Peyer's patch (tissue), 4 donors: Measurements from ENCODE around the gene VWA5B1. TPM values are rescaled to one million over a fixed set of nuclear protein-coding genes. Genes with fewer than 3 reads are reported as not detected.

Source experiments
- DNase-seq, 3 donors: peaks; one replicate each; pipeline ENCODE4 v3.0.0-alpha.2; 2017 to 2019
- H3K27ac ChIP-seq, 4 donors: fragments of 200-600 bp; sonication (generic); one replicate each; pipeline ENCODE4 v1.5.1; 2016 to 2019
- H3K27me3 ChIP-seq, 2 donors: fragments of 200-600 bp; sonication (generic); one replicate each; pipeline ENCODE4 v1.5.1; 2019
- H3K36me3 ChIP-seq, 3 donors: fragments of 200-600 bp; sonication (generic); one replicate each; pipeline ENCODE4 v1.5.1; 2016 to 2019
- H3K4me1 ChIP-seq, 4 donors: fragments of 200-600 bp; sonication (generic); one replicate each; pipeline ENCODE4 v1.5.1; 2016 to 2019
- H3K4me3 ChIP-seq, 4 donors: fragments of 200-600 bp; sonication (generic); 1 replicate in 3 of 4; 2 replicates in 1 of 4; pipeline ENCODE4 v1.5.1; 2016 to 2019; ENCODE audit warnings: mild to moderate bottlenecking in 1 of 4
- H3K9me3 ChIP-seq, 4 donors: fragments of 200-600 bp; sonication (generic); one replicate each; pipeline ENCODE4 v1.5.1; 2016 to 2019; ENCODE audit warnings: mild to moderate bottlenecking in 1 of 4
- POLR2A ChIP-seq, 2 donors: fragments of 450-650 bp; IDR thresholded peaks; one replicate each; pipeline ENCODE4 v1.5.1; 2017; ENCODE audit warnings: antibody characterized with exemption in 2 of 2, mild to moderate bottlenecking in 2 of 2, moderate library complexity in 2 of 2
- total RNA-seq, 4 donors: library from RNA; depleted of rRNA; stranded (reverse); fragments of >200 nt; gene quantifications; one replicate each; pipeline ENCODE4 v1.1.0, GENCODE V29; 2016
- TF ChIP-seq, protein P1 (sequence below), 6 experiments: fragments of 450-650 bp in 4 of 6; fragments of 200-600 bp in 2 of 6; sonication (generic) in 1 of 6; IDR thresholded peaks; one replicate each; pipeline ENCODE4 v1.5.1; 2017 to 2019; ENCODE audit warnings: antibody characterized with exemption in 6 of 6, mild to moderate bottlenecking in 3 of 6, moderate library complexity in 1 of 6

Gene VWA5B1
- total RNA-seq, 4 donors from 2014 or later: not detected

DNA sequence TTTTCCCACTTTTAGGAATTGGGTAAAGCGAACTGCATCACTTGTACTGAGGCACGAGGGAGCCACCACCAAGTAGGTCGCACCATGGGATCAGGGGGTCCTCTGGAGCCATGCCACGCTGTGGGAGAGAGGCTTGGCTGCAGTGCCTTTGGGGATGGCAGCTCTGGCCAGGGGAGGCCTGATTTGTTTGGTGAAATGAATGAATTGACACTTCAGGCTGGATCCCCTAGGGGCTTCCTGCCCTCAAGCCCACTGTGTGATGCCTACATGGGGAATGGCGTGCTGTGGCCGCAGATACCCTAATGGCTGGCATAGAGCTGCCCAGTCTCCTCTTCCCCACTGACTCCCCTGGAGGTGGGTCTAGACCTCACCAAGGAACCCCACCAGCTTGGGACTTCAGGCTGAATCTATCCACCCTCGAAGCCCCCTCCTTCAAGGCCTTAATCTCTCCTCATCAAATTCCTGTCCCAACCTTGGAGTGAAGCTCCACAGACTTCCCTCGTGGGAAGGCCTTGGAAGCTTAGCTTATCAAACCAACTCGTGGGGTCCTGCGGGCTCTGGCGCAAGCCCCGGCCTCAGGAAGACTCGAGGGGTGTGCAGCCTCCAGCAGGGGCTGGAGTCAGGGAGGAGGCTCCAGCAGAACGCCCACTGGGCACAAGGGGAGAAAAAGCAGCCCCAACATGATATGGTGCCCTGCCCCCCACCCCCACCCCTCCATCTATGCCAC lies 64.6 kb downstream of the VWA5B1 start:
- no peaks in the 10 kb centered on the region for H3K27me3 ChIP-seq
- TF ChIP-seq, protein P1, sequence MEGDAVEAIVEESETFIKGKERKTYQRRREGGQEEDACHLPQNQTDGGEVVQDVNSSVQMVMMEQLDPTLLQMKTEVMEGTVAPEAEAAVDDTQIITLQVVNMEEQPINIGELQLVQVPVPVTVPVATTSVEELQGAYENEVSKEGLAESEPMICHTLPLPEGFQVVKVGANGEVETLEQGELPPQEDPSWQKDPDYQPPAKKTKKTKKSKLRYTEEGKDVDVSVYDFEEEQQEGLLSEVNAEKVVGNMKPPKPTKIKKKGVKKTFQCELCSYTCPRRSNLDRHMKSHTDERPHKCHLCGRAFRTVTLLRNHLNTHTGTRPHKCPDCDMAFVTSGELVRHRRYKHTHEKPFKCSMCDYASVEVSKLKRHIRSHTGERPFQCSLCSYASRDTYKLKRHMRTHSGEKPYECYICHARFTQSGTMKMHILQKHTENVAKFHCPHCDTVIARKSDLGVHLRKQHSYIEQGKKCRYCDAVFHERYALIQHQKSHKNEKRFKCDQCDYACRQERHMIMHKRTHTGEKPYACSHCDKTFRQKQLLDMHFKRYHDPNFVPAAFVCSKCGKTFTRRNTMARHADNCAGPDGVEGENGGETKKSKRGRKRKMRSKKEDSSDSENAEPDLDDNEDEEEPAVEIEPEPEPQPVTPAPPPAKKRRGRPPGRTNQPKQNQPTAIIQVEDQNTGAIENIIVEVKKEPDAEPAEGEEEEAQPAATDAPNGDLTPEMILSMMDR (IDR thresholded peaks at IDR 0.05): no peak
- TF ChIP-seq POLR2A (IDR thresholded peaks at IDR 0.05): no peak
- H3K4me3 ChIP-seq: no peak overlapping the region
- H3K9me3 ChIP-seq: no peaks in the 10 kb centered on the region
- H3K27ac ChIP-seq: no peak overlapping the region
- peaks cover 0 to 14% (median 0%) of the 10 kb centered on the region in 4 donors for H3K4me1 ChIP-seq
- no peak for DNase-seq
- H3K36me3 ChIP-seq: no peaks in the 10 kb centered on the region

DNA sequence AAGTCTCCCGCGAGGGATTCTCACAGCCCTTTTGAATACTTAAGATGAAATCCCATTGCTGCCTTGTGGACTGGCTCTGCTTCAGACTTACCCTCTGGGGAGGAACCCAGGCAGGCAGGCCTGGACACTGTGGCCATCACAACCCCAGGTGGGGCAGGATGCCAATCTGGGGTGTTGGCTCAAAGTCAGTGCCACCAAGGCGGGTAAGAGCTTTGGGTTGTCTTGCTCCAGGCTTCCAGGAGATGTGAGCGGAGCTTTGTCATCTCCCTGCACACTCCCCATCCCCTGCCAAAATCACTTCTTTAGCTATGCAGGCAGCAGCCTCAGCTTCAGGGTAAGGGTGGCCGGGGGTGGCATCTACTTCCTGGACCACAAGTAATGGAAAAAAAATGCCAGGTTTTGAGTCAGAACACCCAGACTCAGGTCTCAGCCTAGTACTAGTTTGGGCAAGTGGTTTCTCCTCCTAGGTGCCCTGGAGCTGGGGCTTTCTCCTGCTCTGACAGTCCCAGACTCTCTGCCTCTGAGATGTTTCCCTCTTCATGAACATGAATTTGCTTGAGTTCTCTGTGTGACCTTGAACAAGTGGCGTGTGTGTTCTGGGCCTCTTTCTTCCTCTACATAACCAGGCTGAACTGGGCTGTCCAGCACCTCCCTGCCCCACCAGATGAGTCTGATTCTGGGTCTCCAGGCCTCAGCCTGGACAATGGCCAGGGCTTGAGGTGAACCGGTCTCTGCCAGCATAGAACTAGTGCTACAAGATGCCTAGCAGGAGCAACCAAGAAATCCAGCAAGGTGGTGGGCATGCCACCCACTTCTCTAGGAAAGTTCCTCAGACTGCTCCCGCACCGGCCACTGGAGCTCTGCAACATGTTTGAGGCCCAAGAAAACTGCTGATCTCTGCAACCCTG lies 65.4 kb downstream of the VWA5B1 start:
- H3K27me3 ChIP-seq: no peaks in the 10 kb centered on the region
- H3K27ac ChIP-seq: no peak overlapping the region
- H3K4me3 ChIP-seq: no peak overlapping the region
- H3K36me3 ChIP-seq: no peaks in the 10 kb centered on the region
- no peaks in the 10 kb centered on the region for H3K9me3 ChIP-seq
- DNase-seq: no peak
- no peak for TF ChIP-seq POLR2A (IDR thresholded peaks at IDR 0.05)
- TF ChIP-seq, protein P1 (IDR thresholded peaks at IDR 0.05): no peak
- peaks cover 0 to 14% (median 0%) of the 10 kb centered on the region in 4 donors for H3K4me1 ChIP-seq

DNA sequence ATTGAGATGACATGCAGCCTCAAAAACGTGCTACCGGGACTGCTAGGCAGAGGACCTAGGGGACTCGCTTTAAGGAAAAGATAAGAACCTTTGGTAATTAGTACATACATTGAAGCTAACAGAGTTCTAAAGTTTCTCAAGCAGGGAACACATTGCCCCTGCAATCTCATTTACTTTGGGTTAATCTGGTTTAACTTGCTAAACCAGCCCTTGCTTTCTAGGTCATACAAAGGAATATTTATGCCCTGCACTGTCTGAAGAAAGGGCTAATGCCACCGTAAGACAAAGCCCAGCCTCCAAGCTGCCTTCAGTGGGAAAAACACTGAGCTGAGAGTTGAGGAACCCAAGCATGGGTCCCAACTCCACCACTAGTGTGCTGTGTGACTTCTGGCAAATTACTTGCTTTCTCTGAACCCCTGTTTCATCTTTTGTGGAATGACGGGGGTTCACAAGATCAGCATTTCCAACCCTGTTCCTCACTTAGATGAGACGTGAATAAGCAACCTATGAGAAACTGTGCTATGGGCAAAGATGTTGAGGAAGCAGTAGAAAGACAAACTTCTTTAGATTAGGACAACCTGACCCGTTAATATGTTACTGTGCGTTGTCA lies 66.3 kb downstream of the VWA5B1 start:
- H3K4me1 ChIP-seq: peaks cover 0 to 14% (median 0%) of the 10 kb centered on the region in 4 donors
- no peak for DNase-seq
- no peaks in the 10 kb centered on the region for H3K27me3 ChIP-seq
- H3K36me3 ChIP-seq: no peaks in the 10 kb centered on the region
- no peaks in the 10 kb centered on the region for H3K9me3 ChIP-seq
- H3K27ac ChIP-seq: no peak overlapping the region
- H3K4me3 ChIP-seq: no peak overlapping the region
- TF ChIP-seq, protein P1 (IDR thresholded peaks at IDR 0.05): no peak
- no peak for TF ChIP-seq POLR2A (IDR thresholded peaks at IDR 0.05)

DNA sequence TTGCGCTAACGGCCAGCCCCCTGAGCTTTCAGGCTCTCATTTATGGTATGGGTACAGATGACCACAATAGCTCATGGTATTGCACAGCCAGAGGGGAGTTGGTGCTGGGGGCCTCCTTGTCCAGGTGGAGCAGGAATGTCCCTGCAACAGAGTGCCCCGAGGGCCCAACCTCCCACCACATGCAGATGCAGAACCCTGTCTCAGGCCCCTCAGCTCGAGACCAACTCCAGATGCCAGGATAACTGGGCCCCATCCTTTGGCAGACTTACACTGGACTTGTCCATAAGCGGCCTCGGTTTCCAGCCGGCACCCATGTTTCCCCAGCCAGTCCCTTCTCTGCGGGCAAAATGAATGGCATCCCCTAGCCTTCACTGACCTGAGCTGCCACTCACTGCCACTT lies 67.1 kb downstream of the VWA5B1 start:
- peaks cover 0 to 14% (median 0%) of the 10 kb centered on the region in 4 donors for H3K4me1 ChIP-seq
- no peaks in the 10 kb centered on the region for H3K27me3 ChIP-seq
- TF ChIP-seq POLR2A (IDR thresholded peaks at IDR 0.05): no peak
- TF ChIP-seq, protein P1 (IDR thresholded peaks at IDR 0.05): no peak
- no peak overlapping the region for H3K27ac ChIP-seq
- DNase-seq: no peak
- no peaks in the 10 kb centered on the region for H3K36me3 ChIP-seq
- H3K4me3 ChIP-seq: no peak overlapping the region
- H3K9me3 ChIP-seq: no peaks in the 10 kb centered on the region

DNA sequence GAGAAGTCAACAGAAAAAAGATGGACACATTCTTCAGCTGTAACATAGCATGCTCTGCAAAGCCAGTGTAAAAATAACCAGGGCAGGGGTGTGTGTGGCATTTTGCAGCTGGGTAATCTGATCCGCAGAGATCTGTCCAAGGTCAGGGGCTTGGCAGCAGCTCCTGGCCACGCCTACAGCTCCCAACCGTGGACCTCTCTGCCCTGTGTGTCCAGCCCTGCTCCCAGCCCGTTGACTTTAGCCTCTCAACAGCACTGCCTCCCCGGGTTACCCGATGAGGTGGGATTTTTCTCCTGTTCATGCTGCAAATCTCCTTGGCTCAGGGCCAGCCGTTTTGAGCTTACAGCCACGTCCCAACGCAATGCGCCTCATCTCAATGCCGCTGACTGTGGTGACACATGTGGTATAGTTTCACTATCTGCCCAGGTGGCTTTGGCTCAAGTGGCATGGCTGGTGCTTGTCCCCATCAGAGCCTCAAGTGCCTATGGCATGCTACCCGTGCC lies 68.1 kb downstream of the VWA5B1 start:
- Histone ChIP-seq H3K4me3 (no peak overlapping the region), H3K4me1 (peaks cover 0 to 14% (median 0%) of the 10 kb centered on the region in 4 donors), H3K27me3 (no peaks in the 10 kb centered on the region), H3K27ac (no peak overlapping the region), H3K9me3 (no peaks in the 10 kb centered on the region), H3K36me3 (no peaks in the 10 kb centered on the region)
- peak in 2 of 3 donors; percentile 65 to 75 for DNase-seq
- TF ChIP-seq, protein P1 (IDR thresholded peaks at IDR 0.05): no peak
- no peak for TF ChIP-seq POLR2A (IDR thresholded peaks at IDR 0.05)
